Thymus (tissue), 11 donors: Measurements from ENCODE around the gene ELP4. TPM values are rescaled to one million over a fixed set of nuclear protein-coding genes. Genes with fewer than 3 reads are reported as not detected.

Experiments
- DNase-seq, 9 donors: peaks; one replicate each; pipeline ENCODE4 v3.0.0-alpha.2; 2013; ENCODE audit warnings: low spot score in 9 of 9, low read depth in 6 of 9, missing footprints in 1 of 9
- H3K27ac ChIP-seq, 2 donors: one replicate each; pipeline ENCODE4 v1.5.1; 2013; ENCODE audit warnings: control low read depth in 1 of 2, low read depth in 1 of 2, low read length in 1 of 2, mild to moderate bottlenecking in 1 of 2, moderate library complexity in 1 of 2
- H3K27me3 ChIP-seq, 2 donors: one replicate each; pipeline ENCODE4 v1.5.1; 2013; ENCODE audit warnings: low read length in 1 of 2; ENCODE audit not compliant: control insufficient read depth in 2 of 2, insufficient read depth in 1 of 2
- H3K36me3 ChIP-seq, 2 donors: one replicate each; pipeline ENCODE4 v1.5.1; 2013; ENCODE audit warnings: low read length in 1 of 2, mild to moderate bottlenecking in 1 of 2, moderate library complexity in 1 of 2; ENCODE audit not compliant: control insufficient read depth in 2 of 2, insufficient read depth in 2 of 2
- H3K4me1 ChIP-seq, 2 donors: one replicate each; pipeline ENCODE4 v1.5.1; 2013; ENCODE audit warnings: low read length in 2 of 2; ENCODE audit not compliant: control insufficient read depth in 2 of 2, insufficient read depth in 2 of 2
- H3K4me3 ChIP-seq, 2 donors: one replicate each; pipeline ENCODE4 v1.5.1; 2013; ENCODE audit warnings: low read length in 2 of 2, control low read depth in 1 of 2, mild to moderate bottlenecking in 1 of 2
- H3K9me3 ChIP-seq, 2 donors: one replicate each; pipeline ENCODE4 v1.5.1; 2013; ENCODE audit warnings: low read length in 1 of 2, mild to moderate bottlenecking in 1 of 2; ENCODE audit not compliant: control insufficient read depth in 2 of 2, insufficient read depth in 1 of 2
- WGBS: extraction: QIAGEN DNeasy Blood & Tissue Kit; methylation state at CpG from one replicate; pipeline ENCODE4 v1.1.7; 2013; 5-methylcytosine and 5-hydroxymethylcytosine counted together
- polyA plus RNA-seq: library from polyadenylated mRNA; stranded (reverse); fragments of 200-250 nt; gene quantifications from one replicate; pipeline ENCODE4 v1.2.3, GENCODE V29; 2013
- total RNA-seq: library from RNA; stranded (reverse); fragments of 120-200 nt; gene quantifications from one replicate; pipeline ENCODE4 v1.2.4, GENCODE V29; 2013
- donor health status: healthy.

Gene ELP4
- total and polyA plus RNA-seq, 2 donors: 20.6 to 26.8 TPM

- Histone ChIP-seq H3K4me3 (no peak overlapping the region), H3K27ac (no peak overlapping the region), H3K27me3 (peaks cover 32 to 55% of the 10 kb centered on the region in 2 donors), H3K36me3 (no peaks in the 10 kb centered on the region), H3K4me1 (no peaks in the 10 kb centered on the region), H3K9me3 (peaks cover 0 to 1% of the 10 kb centered on the region in 2 donors)
- DNase-seq: no peak
- 96% methylated on average over 2 of the region's 2 CpGs for WGBS
Measured at GRCh38 chr11:31792456-31792855, 282.9 kb downstream of the ELP4 start.

- no peaks in the 10 kb centered on the region for H3K36me3 ChIP-seq
- DNase-seq: no peak
- H3K4me3 ChIP-seq: no peak overlapping the region
- H3K27me3 ChIP-seq: peaks cover 40 to 63% of the 10 kb centered on the region in 2 donors
- no peak overlapping the region for H3K27ac ChIP-seq
- peaks cover 0 to 1% of the 10 kb centered on the region in 2 donors for H3K9me3 ChIP-seq
- whole genome bisulfite sequencing: 97% methylated on average over 10 of the region's 10 CpGs
- peaks cover 0 to under 1% of the 10 kb centered on the region in 2 donors for H3K4me1 ChIP-seq
Measured at GRCh38 chr11:31793264-31793663, 283.7 kb downstream of the ELP4 start.

- DNase-seq: no peak
- peaks cover 52 to 76% of the 10 kb centered on the region in 2 donors for H3K27me3 ChIP-seq
- 81% methylated on average over 4 of the region's 4 CpGs for WGBS
Measured at GRCh38 chr11:31794548-31794947, 285.0 kb downstream of the ELP4 start.

DNA sequence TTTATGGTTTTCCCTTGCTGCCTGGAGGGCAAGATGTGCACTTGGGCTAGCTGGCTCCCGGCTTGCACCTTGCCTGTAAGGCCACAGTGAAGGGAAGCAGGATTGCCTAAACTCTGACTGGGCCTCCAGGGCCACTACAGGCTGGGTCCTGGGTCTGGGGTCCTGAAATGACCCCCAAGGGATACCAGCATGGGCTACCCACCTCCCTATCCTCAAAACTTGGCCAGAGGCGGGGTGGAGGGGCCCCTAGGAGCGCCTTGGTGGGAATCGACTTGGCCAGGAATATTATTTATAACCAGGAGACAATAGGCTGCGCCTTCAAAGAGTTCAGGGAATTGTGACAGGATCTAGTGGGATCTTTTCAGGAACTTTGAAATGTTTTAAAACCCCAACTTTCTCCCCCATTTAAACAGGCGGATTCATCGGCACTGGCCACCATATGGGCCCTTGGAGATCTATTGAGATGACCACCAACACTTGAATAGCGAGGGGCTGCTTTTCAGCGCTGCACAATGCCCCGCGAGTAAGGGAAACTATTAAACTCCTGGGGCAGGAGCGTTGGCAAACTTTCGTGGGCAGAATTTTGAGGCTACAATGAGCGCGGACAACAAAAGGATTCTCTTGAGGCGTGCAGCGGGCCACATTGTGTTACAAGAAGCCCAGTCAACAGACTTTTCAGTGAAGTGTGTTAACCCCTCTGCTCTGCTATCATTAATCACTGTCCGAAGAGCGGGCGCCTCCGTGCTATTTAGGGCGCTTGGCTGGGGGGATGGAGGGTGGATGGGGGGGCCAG, 286.3 kb downstream of the ELP4 start:
- Histone ChIP-seq H3K4me1 (peaks cover 0 to 8% of the 10 kb centered on the region in 2 donors), H3K36me3 (no peaks in the 10 kb centered on the region), H3K27me3 (peaks cover 63 to 83% of the 10 kb centered on the region in 2 donors), H3K9me3 (peaks cover 0 to 3% of the 10 kb centered on the region in 2 donors), H3K4me3 (no peak overlapping the region), H3K27ac (no peak overlapping the region)
- DNase-seq: no peak
- WGBS: 47% methylated on average over 22 of the region's 22 CpGs

More at GRCh38 chr11:31794548-31794947, 285.0 kb downstream of the ELP4 start:
- Histone ChIP-seq H3K36me3 (no peaks in the 10 kb centered on the region), H3K4me1 (peaks cover 0 to 8% of the 10 kb centered on the region in 2 donors), H3K27ac (no peak overlapping the region), H3K9me3 (peaks cover 0 to 1% of the 10 kb centered on the region in 2 donors), H3K4me3 (no peak overlapping the region)

DNA sequence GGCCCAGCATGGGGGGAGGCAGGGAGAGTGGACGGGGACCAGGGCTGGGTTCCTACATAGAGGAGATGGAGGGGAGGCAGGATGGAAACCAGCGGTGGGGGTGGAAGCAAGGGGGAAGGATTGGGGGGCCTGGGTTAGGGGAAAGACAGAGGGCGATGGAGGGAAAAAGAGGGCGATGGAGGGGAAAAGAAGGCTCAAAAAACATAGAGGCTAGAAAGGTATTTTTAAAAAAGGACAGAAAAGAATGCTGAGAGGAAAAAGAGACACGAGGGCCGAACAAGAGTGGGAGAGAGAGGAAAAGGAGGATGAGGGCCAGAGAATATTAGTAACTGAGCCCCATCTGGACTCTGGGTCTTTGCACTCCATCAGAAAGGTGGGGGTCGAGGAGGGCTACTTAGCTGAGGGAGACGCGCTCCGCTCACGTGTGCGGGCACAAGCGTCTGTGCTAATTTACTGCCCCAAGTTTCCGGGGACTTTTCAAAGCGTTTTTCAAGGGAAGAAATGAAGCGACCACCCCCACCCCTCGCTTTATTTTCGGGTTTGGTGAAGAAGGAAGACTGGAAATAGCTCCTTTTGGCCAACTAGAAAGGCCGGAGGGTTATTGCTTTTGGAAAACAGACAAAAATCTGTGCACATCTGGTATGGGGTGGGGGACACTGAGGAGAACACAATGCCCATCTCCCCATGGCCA, 287.1 kb downstream of the ELP4 start:
- no peak overlapping the region for H3K27ac ChIP-seq
- peaks cover 70 to 91% of the 10 kb centered on the region in 2 donors for H3K27me3 ChIP-seq
- H3K4me3 ChIP-seq: no peak overlapping the region
- WGBS: 13% methylated on average over 19 of the region's 19 CpGs
- DNase-seq: no peak
- peaks cover 0 to 8% of the 10 kb centered on the region in 2 donors for H3K4me1 ChIP-seq
- no peaks in the 10 kb centered on the region for H3K36me3 ChIP-seq
- H3K9me3 ChIP-seq: peaks cover 0 to 3% of the 10 kb centered on the region in 2 donors

DNA sequence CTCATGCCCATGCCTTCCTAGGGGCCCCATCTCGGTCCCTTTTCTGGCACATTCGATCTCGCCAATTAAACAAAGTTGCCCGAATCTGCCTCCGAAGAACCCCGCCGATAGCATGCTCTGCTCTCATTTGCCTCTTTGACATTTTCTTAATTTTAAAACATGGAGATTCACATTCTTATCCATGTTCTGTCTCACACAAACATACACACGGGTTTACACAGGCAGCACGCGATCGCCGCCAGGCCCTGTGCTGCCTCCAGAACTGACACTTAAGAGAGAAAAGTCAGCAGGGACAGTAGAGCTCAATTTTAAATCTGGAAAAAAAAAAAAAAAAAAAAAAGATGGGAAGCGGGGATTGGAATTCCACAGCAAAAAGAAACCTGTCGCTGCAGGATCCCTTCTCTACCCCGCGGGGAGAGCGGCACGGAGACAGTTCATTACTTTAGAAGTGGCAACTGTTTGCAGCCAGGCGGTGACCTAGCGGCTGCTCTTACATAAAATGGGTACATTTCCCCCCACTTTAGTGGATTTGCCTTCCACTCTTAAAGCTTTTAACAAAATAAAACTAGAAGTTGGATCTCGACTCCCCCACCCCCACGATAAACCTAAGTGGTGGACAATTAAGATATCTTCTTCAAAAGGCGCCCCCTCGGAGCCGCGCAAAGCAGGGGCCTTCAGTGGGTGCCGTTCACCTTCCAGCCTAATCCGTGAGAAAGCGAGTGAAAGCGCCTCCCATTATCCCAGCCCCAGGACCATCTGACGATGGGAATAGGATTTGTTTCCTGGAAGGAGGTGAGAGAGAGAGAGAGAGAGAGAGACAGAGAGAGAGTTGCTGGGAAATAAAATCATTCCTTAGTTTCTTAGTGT, 287.9 kb downstream of the ELP4 start:
- WGBS: 14% methylated on average over 31 of the region's 31 CpGs
- DNase-seq: no peak
- peaks cover 0 to 8% of the 10 kb centered on the region in 2 donors for H3K4me1 ChIP-seq
- H3K9me3 ChIP-seq: peaks cover 0 to 3% of the 10 kb centered on the region in 2 donors
- H3K4me3 ChIP-seq: no peak overlapping the region
- H3K36me3 ChIP-seq: no peaks in the 10 kb centered on the region
- H3K27me3 ChIP-seq: peaks cover 75 to 96% of the 10 kb centered on the region in 2 donors
- H3K27ac ChIP-seq: no peak overlapping the region

- no peak for DNase-seq
Measured at GRCh38 chr11:31798057-31798553, 288.5 kb downstream of the ELP4 start.

DNA sequence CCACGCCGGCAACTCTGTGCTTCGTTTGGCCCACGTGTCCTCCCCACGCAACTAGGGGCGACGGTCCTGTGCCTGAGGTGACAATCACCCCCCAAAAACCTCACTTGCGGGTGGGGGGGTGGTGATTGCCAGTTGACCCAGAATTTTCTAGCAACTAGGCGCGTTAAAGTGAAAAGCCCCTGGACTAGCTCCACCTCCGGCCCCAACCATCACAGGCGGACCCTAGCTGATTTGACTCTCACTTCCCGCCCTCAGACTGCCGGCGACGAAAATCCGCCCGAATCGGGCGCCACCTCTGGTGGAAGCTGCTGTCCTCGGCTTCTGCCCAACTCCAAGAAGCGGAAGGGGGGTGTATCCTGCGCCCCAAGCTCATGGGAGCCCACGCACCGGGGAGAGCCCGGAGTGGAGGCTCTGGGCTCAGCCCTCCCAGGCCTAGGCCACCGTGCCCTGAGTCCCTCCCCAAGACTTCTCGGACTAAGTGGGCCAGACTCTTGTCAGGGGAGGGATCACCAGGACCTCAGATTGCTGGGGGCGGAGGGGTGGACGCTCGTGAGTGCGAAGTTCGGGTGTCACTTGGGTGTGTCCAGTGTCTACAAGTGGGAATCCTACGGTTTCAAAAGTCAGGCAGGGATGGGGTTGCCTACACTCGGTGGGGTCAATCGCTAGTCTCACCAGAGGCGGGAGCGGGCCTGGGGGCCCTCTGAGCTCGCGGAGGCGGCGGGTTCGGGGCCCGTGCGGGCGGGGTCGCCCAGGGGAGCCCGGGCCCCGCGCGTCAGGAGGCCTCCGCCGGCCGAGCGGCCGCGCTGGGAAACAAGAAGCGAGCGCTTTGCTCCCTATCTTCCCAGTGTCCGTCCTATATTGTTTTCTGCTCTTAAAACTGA, 289.2 kb downstream of the ELP4 start:
- H3K9me3 ChIP-seq: peaks cover 0 to 4% of the 10 kb centered on the region in 2 donors
- no peak overlapping the region for H3K4me3 ChIP-seq
- peaks cover 0 to 9% of the 10 kb centered on the region in 2 donors for H3K4me1 ChIP-seq
- no peaks in the 10 kb centered on the region for H3K36me3 ChIP-seq
- 5% methylated on average over 60 of the region's 60 CpGs for WGBS
- H3K27ac ChIP-seq: no peak overlapping the region
- peaks cover 85 to 99% of the 10 kb centered on the region in 2 donors for H3K27me3 ChIP-seq
- no peak for DNase-seq

More at GRCh38 chr11:31798057-31798553, 288.5 kb downstream of the ELP4 start:
- peaks cover 79 to 99% of the 10 kb centered on the region in 2 donors for H3K27me3 ChIP-seq
- no peak overlapping the region for H3K4me3 ChIP-seq
- peaks cover 0 to 8% of the 10 kb centered on the region in 2 donors for H3K4me1 ChIP-seq
- H3K9me3 ChIP-seq: peaks cover 0 to 3% of the 10 kb centered on the region in 2 donors
- no peak overlapping the region for H3K27ac ChIP-seq
- 12% methylated on average over 21 of the region's 21 CpGs for WGBS
- H3K36me3 ChIP-seq: no peaks in the 10 kb centered on the region
